B cell (primary cell): ENCODE measurements around the gene GPC2.

Experiments
- CTCF ChIP-seq: fragments of 200-600 bp; IDR thresholded peaks from one replicate; pipeline ENCODE4 v1.8.0; 2022; ENCODE audit warnings: antibody characterized with exemption, mild to moderate bottlenecking
- EZH2 ChIP-seq: IDR thresholded peaks from 2 replicates; pipeline ENCODE4 v1.6.1; 2012; ENCODE audit warnings: borderline replicate concordance, low read depth, mild to moderate bottlenecking, moderate library complexity, low read length; ENCODE audit not compliant: insufficient read depth, poor library complexity, severe bottlenecking

GRCh38 chr7:100191775-100192174 lies 14.6 kb upstream of the GPC2 start:
- TF ChIP-seq CTCF (no peak), EZH2 (no peak)
